IPS DF 19.7 (cell line): ENCODE results near the gene PNRC1.
"Not testable (repeated sequence)": the region's sequence is repeated elsewhere in the genome, so short reads cannot be mapped to it uniquely, and the experiment has no call there.

ENCODE experiments used
- DNase-seq: peaks from one replicate; pipeline ENCODE4 v3.0.0-alpha.2; 2013; ENCODE audit warnings: low read depth, low spot score

Gene PNRC1

GRCh38 chr6:89100114-89100513 lies 19.6 kb downstream of the PNRC1 start:
- no peak for DNase-seq

GRCh38 chr6:89110284-89110683 lies 29.7 kb downstream of the PNRC1 start:
- DNase-seq, result no peak

GRCh38 chr6:89111933-89112332 lies 31.4 kb downstream of the PNRC1 start:
- no peak for DNase-seq

- DNase-seq, result no peak
Measured at GRCh38 chr6:89116702-89117101, 36.2 kb downstream of the PNRC1 start.

- no peak for DNase-seq
Measured at GRCh38 chr6:89117211-89118108, 36.9 kb downstream of the PNRC1 start, which contains the start of gene SRSF12. TSS of gene SRSF12 (minus strand) at chr6:89118071. CDS start at chr6:89117887, 184 bp downstream.

- DNase-seq, result no peak
Measured at GRCh38 chr6:89118931-89119330, 38.4 kb downstream of the PNRC1 start.

- no peak for DNase-seq
Measured at GRCh38 chr6:89120371-89120770, 39.8 kb downstream of the PNRC1 start.

GRCh38 chr6:89121934-89122333 lies 41.4 kb downstream of the PNRC1 start:
- no peak for DNase-seq

- no peak for DNase-seq
Measured at GRCh38 chr6:89122625-89123024, 42.1 kb downstream of the PNRC1 start.

- not testable (repeated sequence) for DNase-seq
Measured at GRCh38 chr6:89128256-89128671, 47.7 kb downstream of the PNRC1 start.

GRCh38 chr6:89131599-89131998 lies 51.0 kb downstream of the PNRC1 start:
- no peak for DNase-seq

- DNase-seq, result no peak
Measured at GRCh38 chr6:89132057-89132456, 51.5 kb downstream of the PNRC1 start.

- no peak for DNase-seq
Measured at GRCh38 chr6:89133981-89134380, 53.4 kb downstream of the PNRC1 start.

- DNase-seq, result no peak
Measured at GRCh38 chr6:89134723-89135122, 54.2 kb downstream of the PNRC1 start.
